Measurements from ENCODE around the gene AGBL2. TPM values are rescaled to one million over a fixed set of nuclear protein-coding genes. Genes with fewer than 3 reads are reported as not detected.

Gene AGBL2
- total RNA-seq, 1 experiment from 2014 or later: 3.0 TPM

GRCh38 chr11:47611348-47611794, 103.8 kb downstream of the AGBL2 start:
- Histone ChIP-seq H3K27ac (ENCODE audit: insufficient read length, low read depth, low read length) (no peak overlapping the region), H3K9me3 (ENCODE audit: control insufficient read depth, low read depth, low read length) (no peaks in the 10 kb centered on the region), H4K5ac (ENCODE audit: insufficient read length, low read depth, low read length) (no peak overlapping the region), H4K91ac (ENCODE audit: insufficient read length, low read depth, low read length) (no peak overlapping the region), H3K79me1 (ENCODE audit: insufficient read depth, low read depth, low read length, poor library complexity, severe bottlenecking) (no peaks in the 10 kb centered on the region), H3K56ac (ENCODE audit: insufficient read length, low read depth, low read length) (no peak overlapping the region), H2AK5ac (ENCODE audit: insufficient read length, low read length) (no peak overlapping the region), H3K4me1 (ENCODE audit: insufficient read depth, low read length) (no peaks in the 10 kb centered on the region), H3K79me2 (ENCODE audit: insufficient read depth, low read length) (no peaks in the 10 kb centered on the region), H3K4me2 (ENCODE audit: insufficient read depth, insufficient read length, low read length) (no peak overlapping the region), H3K14ac (ENCODE audit: insufficient read depth, low read length) (no peak overlapping the region), H3K4ac (ENCODE audit: low read depth, low read length) (no peak overlapping the region), H3K18ac (ENCODE audit: insufficient read length, low read depth, low read length) (no peak overlapping the region), H2BK15ac (ENCODE audit: low read depth, low read length) (no peak overlapping the region), H3K23ac (ENCODE audit: insufficient read length, low read depth, low read length) (no peak overlapping the region), H2AFZ (ENCODE audit: low read length) (no peak overlapping the region), H2BK20ac (ENCODE audit: low read depth, low read length, poor library complexity, severe bottlenecking) (no peak overlapping the region), H3T11ph (ENCODE audit: low read length) (no peak overlapping the region), H2BK120ac (ENCODE audit: low read depth, low read length, poor library complexity, severe bottlenecking) (no peak overlapping the region), H2BK12ac (ENCODE audit: insufficient read length, low read depth, low read length) (no peak overlapping the region), H4K8ac (replicated peaks; ENCODE audit: insufficient read length, low read depth, low read length) (no peak overlapping the region), H3K9ac (ENCODE audit: extremely low read depth, insufficient read length, low read length) (no peak overlapping the region), H3K27me3 (ENCODE audit: insufficient read depth, low read length) (no peaks in the 10 kb centered on the region), H3K23me2 (ENCODE audit: insufficient read length, low read depth, low read length, poor library complexity, severe bottlenecking) (no peaks in the 10 kb centered on the region), H2BK5ac (ENCODE audit: insufficient read length, low read length) (no peak overlapping the region), H4K20me1 (ENCODE audit: control insufficient read depth, insufficient read depth, insufficient read length) (no peaks in the 10 kb centered on the region)
- TF ChIP-seq CTCF (conservative IDR thresholded peaks at IDR 0.05): no peak
- H3K36me3 Mint-ChIP-seq (ENCODE audit: insufficient read depth in 1 of 3, low read depth in 3 of 3): peaks cover 2 to 8% (median 4%) of the 10 kb centered on the region in 3 experiments; a peak in 3 of 7 replicates
- H3K9me3 Mint-ChIP-seq: no peaks in the 10 kb centered on the region
- no peak overlapping the region for H3K4me3 Mint-ChIP-seq
- no peaks in the 10 kb centered on the region for H3K4me1 Mint-ChIP-seq
- H3K27me3 Mint-ChIP-seq (ENCODE audit: low read depth): no peaks in the 10 kb centered on the region
- DNase-seq: no peak
- WGBS (ENCODE audit: extremely low coverage, insufficient read length, low lambda C conversion rate): no CpG with 5 or more reads among the region's 6 CpGs
- no peak overlapping the region for H3K27ac Mint-ChIP-seq

Data from H9 (cell line).